HG03457 (cell line): ENCODE measurements around the gene GTF2H3.
"Not testable (repeated sequence)": the region's sequence is repeated elsewhere in the genome, so short reads cannot be mapped to it uniquely, and the experiment has no call there.

Experiments
- ATAC-seq: cut with Tn5 transposase; IDR thresholded peaks from one replicate; pipeline ENCODE4 v1.9.1; 2021; ENCODE audit warnings: moderate number of reproducible peaks; ENCODE audit not compliant: unreplicated experiment

The GTF2H3 gene

GRCh38 chr12:123633379-123634141 lies at the start of gene GTF2H3, which contains the start of gene EIF2B1:
Gene GTF2H3, plus strand, starts transcription at chr12:123633829. Its CDS starts 31 bp downstream, at chr12:123633860.
Gene EIF2B1, minus strand, starts transcription at chr12:123633686. Its CDS starts 129 bp downstream, at chr12:123633557.
- peak; percentile 84 for ATAC-seq

- ATAC-seq = no peak
Observed at GRCh38 chr12:123591702-123592481, 41.7 kb upstream of the GTF2H3 start.

GRCh38 chr12:123595729-123596128 lies 37.9 kb upstream of the GTF2H3 start:
- ATAC-seq = no peak

- ATAC-seq = no peak
Observed at GRCh38 chr12:123597100-123597499, 36.5 kb upstream of the GTF2H3 start.

- ATAC-seq = no peak
Observed at GRCh38 chr12:123598522-123598921, 35.1 kb upstream of the GTF2H3 start.

GRCh38 chr12:123599310-123599709 lies 34.3 kb upstream of the GTF2H3 start:
- ATAC-seq = no peak

- ATAC-seq = no peak
Observed at GRCh38 chr12:123599721-123600120, 33.9 kb upstream of the GTF2H3 start.

GRCh38 chr12:123601602-123602489 lies 31.8 kb upstream of the GTF2H3 start, which contains the start of gene DDX55:
Gene DDX55, plus strand, starts transcription at chr12:123602099. Its CDS starts 50 bp downstream, at chr12:123602149.
- ATAC-seq = peak; percentile 72

- ATAC-seq = no peak
Observed at GRCh38 chr12:123602651-123603195, 30.9 kb upstream of the GTF2H3 start.

- not testable (repeated sequence) for ATAC-seq
Observed at GRCh38 chr12:123603495-123603894, 30.1 kb upstream of the GTF2H3 start.

GRCh38 chr12:123607756-123608155 lies 25.9 kb upstream of the GTF2H3 start:
- no peak for ATAC-seq

- ATAC-seq = no peak
Observed at GRCh38 chr12:123608182-123608581, 25.4 kb upstream of the GTF2H3 start.

- ATAC-seq = no peak
Observed at GRCh38 chr12:123614110-123614509, 19.5 kb upstream of the GTF2H3 start.

GRCh38 chr12:123614531-123614930 lies 19.1 kb upstream of the GTF2H3 start:
- no peak for ATAC-seq

GRCh38 chr12:123617144-123617543 lies 16.5 kb upstream of the GTF2H3 start:
- no peak for ATAC-seq

- ATAC-seq = no peak
Observed at GRCh38 chr12:123617580-123617979, 16.0 kb upstream of the GTF2H3 start.

GRCh38 chr12:123621101-123621500 lies 12.5 kb upstream of the GTF2H3 start:
- ATAC-seq = no peak

- ATAC-seq = no peak
Observed at GRCh38 chr12:123621619-123622530, 11.8 kb upstream of the GTF2H3 start.

- ATAC-seq = no peak
Observed at GRCh38 chr12:123634142-123634561, 523 bp downstream of the GTF2H3 start.
